Astrocyte (in vitro differentiated cells and primary cell): ENCODE measurements around the gene RCVRN. TPM values are rescaled to one million over a fixed set of nuclear protein-coding genes. Genes with fewer than 3 reads are reported as not detected.
A peak's percentile ranks its signal among the peaks of the same experiment; 100 is the strongest.

Experiments
- DNase-seq: peaks from one replicate; pipeline ENCODE4 v3.0.0-alpha.2; 2010; ENCODE audit warnings: low read depth
- FAIRE-seq: peaks from 2 replicates; lab custom pipeline; 2011; peaks lifted over from hg19 to GRCh38; lab: Jason Lieb, UNC
- H2AFZ ChIP-seq: 2 replicates; pipeline ENCODE4 v1.6.0; 2012; ENCODE audit warnings: low read depth, low read length, inconsistent platforms
- H3K27ac ChIP-seq: 2 replicates; pipeline ENCODE4 v1.5.1; 2011; ENCODE audit warnings: low read depth, low read length, inconsistent platforms
- H3K27me3 ChIP-seq: 2 replicates; pipeline ENCODE4 v1.6.0; 2011; ENCODE audit warnings: low read length, inconsistent platforms; ENCODE audit not compliant: insufficient read depth
- H3K36me3 ChIP-seq: 2 replicates; pipeline ENCODE4 v1.5.1; 2011; ENCODE audit warnings: low read length, inconsistent platforms; ENCODE audit not compliant: insufficient read depth
- H3K4me1 ChIP-seq: 2 replicates; pipeline ENCODE4 v1.5.1; 2011; ENCODE audit warnings: low read length, inconsistent platforms; ENCODE audit not compliant: insufficient read depth
- H3K4me2 ChIP-seq: 2 replicates; pipeline ENCODE4 v1.6.0; 2012; ENCODE audit warnings: low read length, inconsistent platforms
- H3K4me3 ChIP-seq: 2 replicates; pipeline ENCODE4 v1.5.1; 2011; ENCODE audit warnings: low read depth, mild to moderate bottlenecking, low read length, inconsistent platforms; ENCODE audit not compliant: insufficient read depth
- H3K79me2 ChIP-seq: 2 replicates; pipeline ENCODE4 v1.6.0; 2012; ENCODE audit warnings: mild to moderate bottlenecking, low read length, inconsistent platforms; ENCODE audit not compliant: insufficient read depth
- H3K9ac ChIP-seq: 2 replicates; pipeline ENCODE4 v1.6.0; 2012; ENCODE audit warnings: mild to moderate bottlenecking, low read length, inconsistent platforms
- H3K9me3 ChIP-seq: 2 replicates; pipeline ENCODE4 v1.5.1; 2012; ENCODE audit warnings: low read depth, mild to moderate bottlenecking, low read length, inconsistent platforms; ENCODE audit not compliant: insufficient read depth
- H4K20me1 ChIP-seq: 2 replicates; pipeline ENCODE4 v1.6.0; 2012; ENCODE audit warnings: low read length, inconsistent platforms; ENCODE audit not compliant: insufficient read depth
- H3K27ac Mint-ChIP-seq: one replicate; pipeline ENCODE4 v1.8.0; 2021; ENCODE audit warnings: mild to moderate bottlenecking, mixed read lengths; ENCODE audit not compliant: unreplicated experiment
- H3K27me3 Mint-ChIP-seq: one replicate; pipeline ENCODE4 v1.8.0; 2021; ENCODE audit warnings: low read depth, mixed read lengths; ENCODE audit not compliant: unreplicated experiment
- H3K36me3 Mint-ChIP-seq: one replicate; pipeline ENCODE4 v1.8.0; 2021; ENCODE audit warnings: low read depth, mixed read lengths; ENCODE audit not compliant: unreplicated experiment
- H3K4me1 Mint-ChIP-seq: one replicate; pipeline ENCODE4 v1.8.0; 2021; ENCODE audit warnings: low read depth, mixed read lengths; ENCODE audit not compliant: unreplicated experiment
- H3K4me3 Mint-ChIP-seq: one replicate; pipeline ENCODE4 v1.8.0; 2021; ENCODE audit warnings: mild to moderate bottlenecking, moderate library complexity, mixed read lengths; ENCODE audit not compliant: unreplicated experiment
- H3K9me3 Mint-ChIP-seq: one replicate; pipeline ENCODE4 v1.8.0; 2021; ENCODE audit warnings: mild to moderate bottlenecking, mixed read lengths; ENCODE audit not compliant: unreplicated experiment
- EZH2 ChIP-seq: IDR thresholded peaks from 2 replicates; pipeline ENCODE4 v1.6.1; 2012; ENCODE audit warnings: mild to moderate bottlenecking, low read length, inconsistent platforms; ENCODE audit not compliant: insufficient read depth
- total RNA-seq: library from RNA; stranded (reverse); gene quantifications from 2 replicates; pipeline ENCODE4 v1.2.1, GENCODE V29; 2021
- TF ChIP-seq, protein P1 (sequence below): IDR thresholded peaks from 2 replicates; pipeline ENCODE4 v1.5.1; 2011; ENCODE audit warnings: low read depth, mild to moderate bottlenecking, inconsistent platforms, low read length, moderate library complexity; ENCODE audit not compliant: insufficient read depth

Gene RCVRN
- total RNA-seq, 1 donor from 2014 or later, result not detected

DNA sequence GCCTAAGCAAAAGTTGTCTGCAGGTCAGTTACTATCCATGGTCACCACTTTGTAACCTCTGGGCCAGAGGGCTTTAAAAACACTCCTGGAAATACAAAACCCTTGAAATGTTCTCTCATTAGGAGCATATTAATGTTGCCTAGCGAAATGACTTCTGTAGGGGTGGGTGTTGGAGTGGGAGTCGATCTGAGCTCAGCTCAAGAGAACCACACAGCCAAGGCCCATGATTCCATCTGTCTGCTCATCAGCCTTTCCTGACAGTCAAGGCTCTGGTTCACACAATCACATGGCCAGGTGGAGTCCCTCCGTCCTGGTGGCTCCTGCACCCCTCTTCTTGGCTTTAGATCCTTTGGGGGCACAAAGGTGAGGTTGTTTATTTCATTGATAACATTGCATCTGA lies 26.7 kb downstream of the RCVRN start:
- no peak overlapping the region for H3K9ac ChIP-seq
- TF ChIP-seq EZH2, result no peak
- TF ChIP-seq, protein P1, sequence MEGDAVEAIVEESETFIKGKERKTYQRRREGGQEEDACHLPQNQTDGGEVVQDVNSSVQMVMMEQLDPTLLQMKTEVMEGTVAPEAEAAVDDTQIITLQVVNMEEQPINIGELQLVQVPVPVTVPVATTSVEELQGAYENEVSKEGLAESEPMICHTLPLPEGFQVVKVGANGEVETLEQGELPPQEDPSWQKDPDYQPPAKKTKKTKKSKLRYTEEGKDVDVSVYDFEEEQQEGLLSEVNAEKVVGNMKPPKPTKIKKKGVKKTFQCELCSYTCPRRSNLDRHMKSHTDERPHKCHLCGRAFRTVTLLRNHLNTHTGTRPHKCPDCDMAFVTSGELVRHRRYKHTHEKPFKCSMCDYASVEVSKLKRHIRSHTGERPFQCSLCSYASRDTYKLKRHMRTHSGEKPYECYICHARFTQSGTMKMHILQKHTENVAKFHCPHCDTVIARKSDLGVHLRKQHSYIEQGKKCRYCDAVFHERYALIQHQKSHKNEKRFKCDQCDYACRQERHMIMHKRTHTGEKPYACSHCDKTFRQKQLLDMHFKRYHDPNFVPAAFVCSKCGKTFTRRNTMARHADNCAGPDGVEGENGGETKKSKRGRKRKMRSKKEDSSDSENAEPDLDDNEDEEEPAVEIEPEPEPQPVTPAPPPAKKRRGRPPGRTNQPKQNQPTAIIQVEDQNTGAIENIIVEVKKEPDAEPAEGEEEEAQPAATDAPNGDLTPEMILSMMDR, result no peak
- Mint-ChIP-seq H3K36me3 (no peaks in the 10 kb centered on the region), H3K27ac (no peak overlapping the region), H3K4me3 (no peak overlapping the region), H3K27me3 (no peaks in the 10 kb centered on the region), H3K9me3 (peaks cover 11% of the 10 kb centered on the region), H3K4me1 (peaks cover 17% of the 10 kb centered on the region)
- no peak overlapping the region for H3K27ac ChIP-seq
- no peaks in the 10 kb centered on the region for H3K36me3 ChIP-seq
- peaks cover 7% of the 10 kb centered on the region for H3K4me1 ChIP-seq
- no peak for FAIRE-seq
- H3K4me2 ChIP-seq, result no peak overlapping the region
- no peaks in the 10 kb centered on the region for H4K20me1 ChIP-seq
- no peaks in the 10 kb centered on the region for H3K27me3 ChIP-seq
- no peak overlapping the region for H3K4me3 ChIP-seq
- no peak for DNase-seq
- H3K9me3 ChIP-seq, result peaks cover 3% of the 10 kb centered on the region
- H2AFZ ChIP-seq, result no peak overlapping the region
- no peaks in the 10 kb centered on the region for H3K79me2 ChIP-seq

DNA sequence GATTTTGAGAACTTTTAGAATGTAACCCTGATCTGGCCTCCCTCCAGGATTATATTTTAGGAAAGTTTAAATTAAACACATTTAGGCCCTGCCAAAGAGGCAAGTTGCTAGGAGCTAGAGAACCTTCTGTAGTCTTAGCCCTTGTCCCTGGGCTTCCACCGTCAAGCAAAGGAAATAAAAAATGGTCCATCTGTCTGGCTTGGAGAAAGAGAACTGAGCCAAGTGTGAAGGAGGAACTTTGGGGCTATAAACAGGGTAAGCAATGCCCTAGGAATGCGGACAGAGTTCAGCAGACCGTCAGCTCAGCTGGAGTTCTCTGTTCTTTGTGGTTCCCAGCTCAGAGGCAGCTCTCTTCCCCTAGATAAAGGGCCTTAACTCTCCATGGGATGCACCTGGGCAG lies 29.6 kb downstream of the RCVRN start:
- H3K9ac ChIP-seq, result no peak overlapping the region
- H3K4me1 ChIP-seq, result peaks cover 4% of the 10 kb centered on the region
- Mint-ChIP-seq H3K9me3 (no peaks in the 10 kb centered on the region), H3K36me3 (no peaks in the 10 kb centered on the region), H3K4me3 (no peak overlapping the region), H3K27me3 (peaks cover 7% of the 10 kb centered on the region), H3K27ac (no peak overlapping the region), H3K4me1 (peaks cover 14% of the 10 kb centered on the region)
- DNase-seq (peak; percentile 89), FAIRE-seq (peak; percentile 45)
- H3K79me2 ChIP-seq, result no peaks in the 10 kb centered on the region
- H3K36me3 ChIP-seq, result no peaks in the 10 kb centered on the region
- H2AFZ ChIP-seq, result no peak overlapping the region
- no peaks in the 10 kb centered on the region for H4K20me1 ChIP-seq
- H3K4me2 ChIP-seq, result no peak overlapping the region
- H3K27ac ChIP-seq, result no peak overlapping the region
- H3K4me3 ChIP-seq, result no peak overlapping the region
- no peaks in the 10 kb centered on the region for H3K27me3 ChIP-seq
- no peak for TF ChIP-seq EZH2
- TF ChIP-seq, protein P1, result no peak
- H3K9me3 ChIP-seq, result no peaks in the 10 kb centered on the region

DNA sequence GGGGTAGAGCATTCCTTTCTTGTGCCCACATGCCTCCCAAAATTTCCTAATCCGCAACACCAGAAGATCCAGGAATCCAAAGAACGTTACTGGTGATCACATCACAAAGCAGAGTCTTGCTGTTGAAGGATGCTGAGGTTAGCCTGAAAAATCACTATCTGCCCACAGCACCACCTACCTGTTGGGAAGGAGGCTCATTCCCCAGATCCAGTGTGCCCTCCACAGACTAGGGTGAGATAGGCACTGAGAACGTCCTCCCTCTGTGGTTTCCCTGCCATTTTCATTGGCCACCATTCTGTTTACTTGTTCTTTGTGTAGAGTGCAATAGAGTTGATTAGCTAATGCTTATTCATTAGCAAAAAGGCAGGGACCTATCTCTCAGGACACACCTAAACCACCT lies 30.3 kb downstream of the RCVRN start:
- H3K27ac Mint-ChIP-seq, result no peak overlapping the region

More for the DNA sequence above, 30.3 kb downstream of the RCVRN start:
- no peak overlapping the region for H3K4me3 Mint-ChIP-seq
- no peak for DNase-seq
- H2AFZ ChIP-seq, result no peak overlapping the region
- no peaks in the 10 kb centered on the region for H3K27me3 ChIP-seq
- no peaks in the 10 kb centered on the region for H3K9me3 ChIP-seq
- H3K27me3 Mint-ChIP-seq, result peaks cover 7% of the 10 kb centered on the region
- peaks cover 13% of the 10 kb centered on the region for H3K4me1 Mint-ChIP-seq
- H3K79me2 ChIP-seq, result no peaks in the 10 kb centered on the region
- H3K4me3 ChIP-seq, result no peak overlapping the region
- no peaks in the 10 kb centered on the region for H4K20me1 ChIP-seq
- TF ChIP-seq, protein P1, result no peak
- no peak for TF ChIP-seq EZH2
- H3K27ac ChIP-seq, result no peak overlapping the region
- H3K4me2 ChIP-seq, result no peak overlapping the region
- no peak overlapping the region for H3K9ac ChIP-seq
- FAIRE-seq, result no peak
- H3K36me3 ChIP-seq, result no peaks in the 10 kb centered on the region
- no peaks in the 10 kb centered on the region for H3K36me3 Mint-ChIP-seq
- peaks cover 3% of the 10 kb centered on the region for H3K4me1 ChIP-seq
- no peaks in the 10 kb centered on the region for H3K9me3 Mint-ChIP-seq
